Endothelial cell of umbilical vein (primary cell): ENCODE measurements around the gene CLIC1. TPM values are rescaled to one million over a fixed set of nuclear protein-coding genes. Genes with fewer than 3 reads are reported as not detected.

ENCODE experiments used
- BruUV-seq: library from RNA; stranded (reverse); fragments of 400-500 nt; replicated peaks from 2 replicates; lab custom pipeline; 2021; lab: Mats Ljungman, UMichigan
- CTCF ChIA-PET: fragments of 300-600, 350-600 bp; sonication (Branson Sonifier 250); formaldehyde crosslinking; loops from one replicate; lab custom pipeline; 2021; ENCODE audit warnings: antibody characterized with exemption, inconsistent platforms; lab: Charles Lee
- POLR2A ChIA-PET: fragments of 300-600, 350-600 bp; sonication (Branson Sonifier 250); formaldehyde crosslinking; loops from one replicate; lab custom pipeline; 2021; ENCODE audit warnings: antibody characterized with exemption, inconsistent platforms; lab: Charles Lee
- DNase-seq: peaks from one replicate; pipeline ENCODE4 v3.0.0-alpha.2; 2011; ENCODE audit warnings: low read depth, low spot score
- FAIRE-seq: peaks from 2 replicates; lab custom pipeline; 2011; peaks lifted over from hg19 to GRCh38; lab: Jason Lieb, UNC
- H2AFZ ChIP-seq: 2 replicates; pipeline ENCODE4 v1.6.0; 2012; ENCODE audit warnings: low read depth, low read length, control low read depth, inconsistent platforms
- H3K27ac ChIP-seq: 2 replicates; pipeline ENCODE4 v1.5.1; 2011; ENCODE audit warnings: low read depth, mild to moderate bottlenecking, control low read depth, low read length, moderate library complexity; ENCODE audit not compliant: insufficient read depth
- H3K27me3 ChIP-seq, 2 experiments: 2 replicates each; pipeline versions ENCODE4 v1.6.0 to v1.6.1; 2011; ENCODE audit warnings: low read length in 2 of 2, mixed read lengths in 1 of 2; ENCODE audit not compliant: control insufficient read depth in 2 of 2, insufficient read depth in 2 of 2
- H3K36me3 ChIP-seq, 2 experiments: 2 replicates in 1 of 2; 3 replicates in 1 of 2; pipeline ENCODE4 v1.5.1; 2011; ENCODE audit warnings: low read length in 2 of 2, mild to moderate bottlenecking in 1 of 2, moderate library complexity in 1 of 2; ENCODE audit not compliant: control insufficient read depth in 2 of 2, insufficient read depth in 2 of 2; ENCODE audit errors: extremely low read depth in 1 of 2
- H3K4me1 ChIP-seq: 3 replicates; pipeline ENCODE4 v1.5.1; 2011; ENCODE audit warnings: mild to moderate bottlenecking, low read length; ENCODE audit not compliant: control insufficient read depth, insufficient read depth; ENCODE audit errors: extremely low read depth
- H3K4me2 ChIP-seq: 2 replicates; pipeline ENCODE4 v1.6.1; 2011; ENCODE audit warnings: low read length, control low read depth, mixed read lengths; ENCODE audit not compliant: insufficient read depth
- H3K4me3 ChIP-seq, 3 experiments: fragments of 200-600 bp in 1 of 3; sonication (generic), shearing (Covaris generic) in 1 of 3; replicated peaks in 1 of 3; 2 replicates each; pipeline ENCODE4 v1.5.1; 2011 to 2016; ENCODE audit warnings: control low read depth in 3 of 3, low read length in 3 of 3, mild to moderate bottlenecking in 2 of 3, inconsistent platforms in 1 of 3, low read depth in 1 of 3, moderate library complexity in 1 of 3; ENCODE audit not compliant: insufficient read depth in 1 of 3
- H3K79me2 ChIP-seq: 2 replicates; pipeline ENCODE4 v1.6.0; 2012; ENCODE audit warnings: low read length, inconsistent platforms; ENCODE audit not compliant: control insufficient read depth, insufficient read depth
- H3K9ac ChIP-seq: replicated peaks from 2 replicates; pipeline ENCODE3; 2011; ENCODE audit warnings: low read length, control low read depth; ENCODE audit not compliant: insufficient read depth; ENCODE audit errors: extremely low read depth
- H3K9me1 ChIP-seq: replicated peaks from 3 replicates; pipeline ENCODE4 v1.6.0; 2011; ENCODE audit warnings: mild to moderate bottlenecking, low read length; ENCODE audit not compliant: control insufficient read depth, insufficient read depth; ENCODE audit errors: extremely low read depth
- H3K9me3 ChIP-seq: replicated peaks from 2 replicates; pipeline ENCODE4 v1.5.1; 2012; ENCODE audit warnings: low read length, inconsistent platforms; ENCODE audit not compliant: control insufficient read depth, insufficient read depth
- H4K20me1 ChIP-seq: replicated peaks from 2 replicates; pipeline ENCODE3; 2011; ENCODE audit warnings: mild to moderate bottlenecking, low read length; ENCODE audit not compliant: control insufficient read depth, insufficient read depth; ENCODE audit errors: extremely low read depth
- CTCF ChIP-seq, 2 donors: IDR thresholded peaks; 1 replicate in 1 of 2; 2 replicates in 1 of 2; pipeline ENCODE4 v1.5.1; 2011; ENCODE audit warnings: low read length in 2 of 2, mild to moderate bottlenecking in 2 of 2, moderate library complexity in 2 of 2, control low read depth in 1 of 2, inconsistent platforms in 1 of 2, low read depth in 1 of 2; ENCODE audit not compliant: insufficient read depth in 1 of 2; ENCODE audit errors: extremely low read depth in 1 of 2
- FOS ChIP-seq: IDR thresholded peaks from 2 replicates; pipeline ENCODE4 v1.6.1; 2011; ENCODE audit warnings: mild to moderate bottlenecking, low read length, moderate library complexity, borderline replicate concordance; ENCODE audit not compliant: insufficient read depth
- GATA2 ChIP-seq: IDR thresholded peaks from 2 replicates; pipeline ENCODE4 v1.7.0; 2011; ENCODE audit warnings: low read depth, mild to moderate bottlenecking, moderate library complexity, mixed read lengths, low read length; ENCODE audit not compliant: insufficient read length, insufficient read depth
- JUN ChIP-seq: IDR thresholded peaks from 2 replicates; pipeline ENCODE4 v1.6.1; 2011; ENCODE audit warnings: borderline replicate concordance, low read depth; ENCODE audit not compliant: insufficient read length, insufficient read depth
- MAX ChIP-seq: IDR thresholded peaks from 2 replicates; pipeline ENCODE4 v1.6.1; 2011; ENCODE audit not compliant: insufficient read depth, insufficient read length
- MYC ChIP-seq: IDR thresholded peaks from one replicate; pipeline ENCODE4 v1.6.1; 2011; ENCODE audit warnings: mild to moderate bottlenecking, low read depth, low read length
- POLR2AphosphoS5 ChIP-seq: IDR thresholded peaks from 2 replicates; pipeline ENCODE4 v1.6.1; 2012; ENCODE audit warnings: low read depth, mild to moderate bottlenecking, control low read depth, low read length, moderate library complexity; ENCODE audit not compliant: insufficient read depth
- dilution Hi-C: fragments of 300-500 bp; cut with MboI; formaldehyde crosslinking; loops from one replicate; pipeline ENCODE4 v1.15.0; 2019; ENCODE audit warnings: low sequenced_read_pairs; ENCODE audit not compliant: extremely low pct_ligation_motif_present
- intact Hi-C: fragments of 100-400 bp; cut with micrococcal nuclease; formaldehyde crosslinking; loops from one replicate; pipeline ENCODE4 v1.10.0; 2022
- polyA plus RNA-seq, 4 experiments: library from polyadenylated mRNA; depleted of rRNA in 3 of 4; stranded (reverse) in 3 of 4; unstranded in 1 of 4; fragments of >200 nt; gene quantifications; 2 replicates each; pipeline versions ENCODE4 v1.2.1 to v1.2.3, GENCODE V29; 2011 to 2012; ENCODE audit warnings: missing spikeins in 1 of 4
- total RNA-seq: library from RNA; stranded (reverse); gene quantifications from 2 replicates; pipeline ENCODE4 v1.2.3, GENCODE V29; 2021

Gene CLIC1
- total and polyA plus RNA-seq, 2 donors (not counting 3 experiments of a cell fraction or from before 2014, with no cell fraction given): 543 to 578 TPM

GRCh38 chr6:31719001-31719400 is 17.3 kb downstream of the CLIC1 start:
- Histone ChIP-seq H3K9me3 (no peaks in the 10 kb centered on the region), H3K4me1 (no peaks in the 10 kb centered on the region), H4K20me1 (no peaks in the 10 kb centered on the region), H2AFZ (no peak overlapping the region), H3K4me2 (no peak overlapping the region), H3K4me3 (no peak overlapping the region), H3K27ac (no peak overlapping the region), H3K79me2 (no peaks in the 10 kb centered on the region), H3K9ac (no peak overlapping the region), H3K36me3 (no peaks in the 10 kb centered on the region), H3K27me3 (peaks cover 0 to 2% of the 10 kb centered on the region in 2 experiments), H3K9me1 (no peaks in the 10 kb centered on the region)
- POLR2A ChIA-PET: no interaction called here
- no peak for FAIRE-seq
- no peak for DNase-seq
- CTCF ChIA-PET: no interaction called here
- TF ChIP-seq POLR2AphosphoS5: no peak
- BruUV-seq: no TSS peak
- intact Hi-C loops (no loop called here), dilution Hi-C loops (no loop called here)

GRCh38 chr6:31718265-31718664 is 18.1 kb downstream of the CLIC1 start:
- CTCF ChIA-PET: no interaction called here
- H3K4me3 ChIP-seq: no peak overlapping the region
- POLR2A ChIA-PET: no interaction called here
- H4K20me1 ChIP-seq: no peaks in the 10 kb centered on the region
- no peak overlapping the region for H3K27ac ChIP-seq
- TF ChIP-seq MYC (no peak), MAX (no peak), CTCF (IDR thresholded peaks at IDR 0.05; ENCODE audit: extremely low read depth in 1 of 2, insufficient read depth in 1 of 2, low read depth in 1 of 2, low read length in 2 of 2) (no peak), JUN (no peak), GATA2 (no peak), FOS (no peak)
- DNase-seq (no peak), FAIRE-seq (no peak)
- no peak overlapping the region for H2AFZ ChIP-seq
- H3K4me1 ChIP-seq: no peaks in the 10 kb centered on the region
- dilution Hi-C loops: no loop called here
- H3K9me1 ChIP-seq: no peaks in the 10 kb centered on the region
- no peaks in the 10 kb centered on the region for H3K79me2 ChIP-seq
- H3K27me3 ChIP-seq: peaks cover 0 to 2% of the 10 kb centered on the region in 2 experiments
- no peaks in the 10 kb centered on the region for H3K9me3 ChIP-seq
- intact Hi-C loops: no loop called here
- no peak overlapping the region for H3K4me2 ChIP-seq
- no TSS peak for BruUV-seq
- H3K36me3 ChIP-seq: no peaks in the 10 kb centered on the region
- H3K9ac ChIP-seq: no peak overlapping the region
